ENCODE data around the gene SLC4A7. TPM values are rescaled to one million over a fixed set of nuclear protein-coding genes. Genes with fewer than 3 reads are reported as not detected.
A peak's percentile ranks its signal among the peaks of the same experiment; 100 is the strongest.

SLC4A7 gene
- total and polyA plus RNA-seq, 2 experiments from 2014 or later = 8.0 to 54.8 TPM

GRCh38 chr3:27526614-27527315, 42.6 kb upstream of the SLC4A7 start:
- H3K4me3 ChIP-seq = no peak overlapping the region
- DNase-seq (ENCODE audit: low read depth in 1 of 2, low spot score in 1 of 2) = no peak
- no peaks in the 10 kb centered on the region for H3K27me3 ChIP-seq
- H3K4me1 ChIP-seq (ENCODE audit: low read depth) = no peaks in the 10 kb centered on the region
- TF ChIP-seq CTCF (IDR thresholded peaks at IDR 0.05; ENCODE audit: low read depth, low read length) = no peak
- no peaks in the 10 kb centered on the region for H3K9me3 ChIP-seq (ENCODE audit: low read depth)
- H3K36me3 ChIP-seq = no peaks in the 10 kb centered on the region
- no peak overlapping the region for H3K27ac ChIP-seq

GRCh38 chr3:27521872-27522265, 37.7 kb upstream of the SLC4A7 start:
- Histone ChIP-seq H3K4me1 (ENCODE audit: low read depth) (no peaks in the 10 kb centered on the region), H3K36me3 (no peaks in the 10 kb centered on the region), H3K4me3 (no peak overlapping the region), H3K27me3 (no peaks in the 10 kb centered on the region), H3K9me3 (ENCODE audit: low read depth) (no peaks in the 10 kb centered on the region), H3K27ac (no peak overlapping the region)
- no peak for TF ChIP-seq CTCF (IDR thresholded peaks at IDR 0.05; ENCODE audit: low read depth, low read length)
- no peak for DNase-seq (ENCODE audit: low read depth in 1 of 2, low spot score in 1 of 2)

DNA sequence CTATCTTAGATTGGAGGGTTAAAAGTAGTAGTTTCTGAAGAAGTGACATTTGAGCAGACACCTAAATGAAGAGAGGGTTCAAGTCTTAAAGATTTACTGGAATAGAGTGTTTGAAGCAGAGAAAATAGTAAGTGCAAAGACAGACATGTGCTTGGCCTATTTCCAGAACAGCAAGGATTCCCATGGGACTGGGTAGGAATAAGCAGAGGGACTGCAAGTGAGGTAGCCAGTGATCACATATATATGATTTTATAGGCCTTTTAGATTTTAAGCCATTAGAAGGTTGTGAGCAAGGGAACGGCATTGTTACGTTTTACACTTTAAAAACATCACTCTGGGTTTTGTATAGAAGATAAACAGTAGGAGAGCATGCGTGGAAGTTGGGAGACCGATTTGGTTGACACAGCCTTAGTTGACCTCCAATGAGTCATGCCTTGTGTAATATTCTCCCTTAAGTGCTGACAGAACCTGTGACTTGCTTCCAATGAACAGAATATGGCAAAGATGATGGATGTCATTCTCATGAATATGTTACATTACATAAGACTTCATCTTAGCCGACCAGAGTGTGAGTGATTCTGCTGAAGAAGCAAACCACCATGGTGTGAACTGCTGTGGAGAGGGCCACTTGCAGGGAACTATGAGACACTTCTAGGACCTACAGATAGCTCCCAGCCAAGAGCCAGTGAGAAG, 37.1 kb upstream of the SLC4A7 start:
- Histone ChIP-seq H3K27me3 (no peaks in the 10 kb centered on the region), H3K27ac (no peak overlapping the region), H3K36me3 (no peaks in the 10 kb centered on the region), H3K4me3 (no peak overlapping the region), H3K4me1 (ENCODE audit: low read depth) (no peaks in the 10 kb centered on the region), H3K9me3 (ENCODE audit: low read depth) (no peaks in the 10 kb centered on the region)
- DNase-seq (ENCODE audit: low read depth in 1 of 2, low spot score in 1 of 2) = peak in 1 of 2 donors; percentile 92
- no peak for TF ChIP-seq CTCF (IDR thresholded peaks at IDR 0.05; ENCODE audit: low read depth, low read length)

DNA sequence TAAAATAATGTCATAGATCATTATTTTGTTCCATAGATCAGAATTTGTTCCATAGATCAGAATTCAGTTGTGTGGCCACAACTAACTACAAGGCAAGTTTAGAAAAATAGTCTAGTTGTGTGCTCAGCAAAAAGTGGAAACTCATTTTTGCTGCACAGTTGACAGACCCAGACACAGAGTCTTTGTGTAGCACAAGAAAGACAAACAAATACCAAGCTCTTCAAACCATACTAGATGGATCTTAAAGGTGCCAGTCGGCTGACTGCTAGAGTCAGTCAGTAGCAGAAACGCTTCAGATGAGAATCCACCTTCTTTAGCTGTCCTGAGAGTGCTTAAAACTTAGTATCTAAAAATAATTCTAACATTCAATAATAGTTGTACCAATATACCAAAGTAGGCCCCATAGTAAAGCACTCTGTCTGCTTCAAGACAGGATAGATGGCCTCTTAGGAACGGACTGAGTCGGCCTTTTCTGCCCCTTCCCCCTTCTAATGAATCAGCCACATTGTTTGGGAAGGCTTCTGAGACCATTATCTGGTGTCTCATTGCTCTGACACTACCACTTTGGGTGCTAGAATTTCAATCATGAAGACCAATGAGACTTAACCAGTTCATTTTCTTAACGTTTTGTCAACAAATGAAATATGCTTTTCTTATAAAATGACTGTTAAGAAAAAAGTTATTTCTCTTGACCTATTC, 27.7 kb upstream of the SLC4A7 start:
- H3K27me3 ChIP-seq = no peaks in the 10 kb centered on the region
- no peak overlapping the region for H3K4me3 ChIP-seq
- H3K36me3 ChIP-seq = no peaks in the 10 kb centered on the region
- no peaks in the 10 kb centered on the region for H3K4me1 ChIP-seq (ENCODE audit: low read depth)
- DNase-seq (ENCODE audit: low read depth in 1 of 2, low spot score in 1 of 2) = no peak
- H3K9me3 ChIP-seq (ENCODE audit: low read depth) = no peaks in the 10 kb centered on the region
- no peak overlapping the region for H3K27ac ChIP-seq
- TF ChIP-seq CTCF (IDR thresholded peaks at IDR 0.05; ENCODE audit: low read depth, low read length) = no peak

DNA sequence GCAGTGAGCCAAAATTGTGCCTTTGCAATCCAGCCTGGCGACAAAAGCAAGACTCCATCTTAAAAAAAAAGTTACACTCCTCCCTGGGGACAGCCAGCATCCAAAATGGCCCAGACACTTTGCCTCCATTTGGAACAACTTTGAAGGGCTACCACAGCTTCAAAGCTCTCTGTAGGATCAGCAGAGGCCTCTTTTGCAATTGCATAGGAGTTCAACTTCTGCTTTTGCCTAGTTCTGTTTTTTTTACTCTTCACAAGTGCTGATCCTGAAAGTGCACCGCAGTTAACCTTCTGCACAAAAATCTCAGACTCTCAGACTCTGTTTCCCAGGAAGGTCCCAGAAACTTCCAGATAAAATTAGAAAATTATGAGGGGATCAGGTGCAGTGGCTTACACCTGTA, 25.2 kb upstream of the SLC4A7 start:
- Histone ChIP-seq H3K27me3 (no peaks in the 10 kb centered on the region), H3K9me3 (ENCODE audit: low read depth) (no peaks in the 10 kb centered on the region), H3K4me3 (no peak overlapping the region), H3K4me1 (ENCODE audit: low read depth) (no peaks in the 10 kb centered on the region), H3K36me3 (no peaks in the 10 kb centered on the region), H3K27ac (no peak overlapping the region)
- no peak for DNase-seq (ENCODE audit: low read depth in 1 of 2, low spot score in 1 of 2)
- no peak for TF ChIP-seq CTCF (IDR thresholded peaks at IDR 0.05; ENCODE audit: low read depth, low read length)

Measured in cardiac muscle cell (in vitro differentiated cells and primary cell).